Neural crest cell (in vitro differentiated cells): ENCODE measurements around the gene SNX20. TPM values are rescaled to one million over a fixed set of nuclear protein-coding genes. Genes with fewer than 3 reads are reported as not detected.

ENCODE experiments used
- DNase-seq: peaks from one replicate; pipeline ENCODE4 v3.0.0; 2021; ENCODE audit warnings: low read depth, mixed read lengths, low spot score
- H3K27ac Mint-ChIP-seq: one replicate; pipeline ENCODE4 v1.8.0; 2021; ENCODE audit warnings: mild to moderate bottlenecking, mixed read lengths; ENCODE audit not compliant: unreplicated experiment
- H3K27me3 Mint-ChIP-seq: 2 replicates; pipeline ENCODE4 v1.8.0; 2021; ENCODE audit warnings: low read depth, mild to moderate bottlenecking, mixed read lengths
- H3K36me3 Mint-ChIP-seq: 2 replicates; pipeline ENCODE4 v1.8.0; 2021; ENCODE audit warnings: low read depth, mild to moderate bottlenecking, mixed read lengths
- H3K4me1 Mint-ChIP-seq: 2 replicates; pipeline ENCODE4 v1.8.0; 2021; ENCODE audit warnings: mixed read lengths
- H3K4me3 Mint-ChIP-seq: one replicate; pipeline ENCODE4 v1.8.0; 2021; ENCODE audit warnings: mild to moderate bottlenecking, mixed read lengths
- H3K9me3 Mint-ChIP-seq: 2 replicates; pipeline ENCODE4 v1.8.0; 2021; ENCODE audit warnings: mixed read lengths
- CTCF ChIP-seq: fragments of 200-600 bp; sonication (generic); conservative IDR thresholded peaks from 2 replicates; pipeline ENCODE4 v1.5.0; 2021; ENCODE audit warnings: antibody characterized with exemption, mild to moderate bottlenecking
- total RNA-seq: library from RNA; stranded (reverse); gene quantifications from 2 replicates; pipeline ENCODE4 v1.2.1, GENCODE V29; 2021

The SNX20 gene
- total RNA-seq, 1 donor from 2014 or later = not detected

DNA sequence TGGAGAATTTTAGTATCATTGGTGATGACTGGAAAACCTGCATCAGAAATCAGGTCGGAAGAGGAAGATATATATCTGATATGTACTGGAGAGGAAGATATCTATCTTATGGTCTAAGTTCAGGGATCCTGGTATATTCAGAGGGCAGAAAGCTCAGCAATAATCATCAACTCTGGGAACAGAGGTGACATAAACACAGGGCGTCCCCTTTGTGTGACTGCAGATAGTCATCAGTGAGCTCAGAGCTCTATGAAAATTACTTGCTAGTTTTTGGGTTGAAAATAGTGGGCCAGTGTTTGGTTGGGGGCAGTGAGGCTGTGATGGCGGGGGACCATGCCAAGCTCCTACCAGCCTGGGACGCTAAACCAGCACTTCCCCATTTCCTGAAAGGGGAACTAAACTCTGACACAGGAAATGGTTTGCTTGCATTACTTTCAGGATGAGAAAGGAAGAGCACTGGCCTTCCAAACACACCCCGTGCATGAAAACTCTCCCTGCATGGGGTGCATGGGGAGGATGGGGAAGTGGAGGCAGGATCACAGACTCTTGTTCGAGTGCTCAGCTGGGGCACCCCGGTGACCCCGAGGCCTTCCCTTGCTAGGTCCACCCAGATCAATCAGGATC lies 28.1 kb upstream of the SNX20 start:
- H3K36me3 Mint-ChIP-seq = peaks cover 4% of the 10 kb centered on the region
- no peak overlapping the region for H3K4me3 Mint-ChIP-seq
- peaks cover 4% of the 10 kb centered on the region for H3K4me1 Mint-ChIP-seq

DNA sequence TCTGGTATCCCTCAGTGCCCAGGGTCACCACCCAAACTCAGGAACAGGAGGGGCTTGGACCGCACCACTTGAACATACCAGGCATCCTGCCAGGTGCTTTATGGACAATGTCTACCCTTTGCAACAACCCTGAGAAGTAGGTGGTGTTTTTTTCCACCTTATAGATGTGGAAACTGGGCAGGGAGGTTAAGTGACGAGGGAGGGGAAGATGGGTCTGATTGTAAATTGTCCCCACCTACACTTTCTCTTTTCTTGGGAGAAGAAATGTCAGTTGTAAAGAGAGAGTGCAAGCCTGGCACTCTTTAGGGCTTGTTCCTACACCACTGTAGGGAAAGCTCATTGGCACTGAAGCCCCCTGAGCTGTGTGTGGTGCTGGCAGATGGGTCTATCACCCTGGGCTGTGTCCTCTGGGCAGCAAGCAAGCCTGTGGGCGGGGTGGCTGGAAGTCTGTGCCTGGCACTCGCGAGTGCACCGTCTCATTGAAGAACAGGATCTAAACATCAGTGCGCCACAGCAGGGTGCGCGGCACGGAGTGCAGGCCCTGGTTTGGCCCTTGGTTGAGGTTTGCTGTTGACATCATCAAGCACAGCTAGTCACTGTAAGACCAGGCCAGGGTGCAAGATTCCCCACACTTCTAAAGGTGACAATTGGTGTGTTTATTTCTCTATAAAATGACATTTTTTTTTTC lies 27.4 kb upstream of the SNX20 start:
- no peak for TF ChIP-seq CTCF
- peaks cover 9% of the 10 kb centered on the region for H3K36me3 Mint-ChIP-seq

More for the DNA sequence above, 28.1 kb upstream of the SNX20 start:
- Mint-ChIP-seq H3K27ac (no peak overlapping the region), H3K9me3 (peaks cover 5% of the 10 kb centered on the region), H3K27me3 (peaks cover 5% of the 10 kb centered on the region)
- no peak for DNase-seq
- TF ChIP-seq CTCF = no peak

GRCh38 chr16:50706250-50706649 lies 25.1 kb upstream of the SNX20 start:
- peaks cover 9% of the 10 kb centered on the region for H3K9me3 Mint-ChIP-seq
- H3K27me3 Mint-ChIP-seq = peaks cover 5% of the 10 kb centered on the region
- no peak for TF ChIP-seq CTCF
- H3K27ac Mint-ChIP-seq = no peak overlapping the region
- DNase-seq = no peak
- H3K36me3 Mint-ChIP-seq = peaks cover 9% of the 10 kb centered on the region
- H3K4me1 Mint-ChIP-seq = no peaks in the 10 kb centered on the region
- H3K4me3 Mint-ChIP-seq = no peak overlapping the region

More for the DNA sequence above, 27.4 kb upstream of the SNX20 start:
- Mint-ChIP-seq H3K27ac (no peak overlapping the region), H3K4me3 (no peak overlapping the region), H3K27me3 (peaks cover 5% of the 10 kb centered on the region), H3K4me1 (peaks cover 4% of the 10 kb centered on the region), H3K9me3 (peaks cover 9% of the 10 kb centered on the region)
- no peak for DNase-seq

GRCh38 chr16:50705436-50706110 lies 24.5 kb upstream of the SNX20 start:
- Mint-ChIP-seq H3K9me3 (peaks cover 9% of the 10 kb centered on the region), H3K4me3 (no peak overlapping the region), H3K36me3 (peaks cover 9% of the 10 kb centered on the region), H3K27me3 (peaks cover 5% of the 10 kb centered on the region), H3K4me1 (no peaks in the 10 kb centered on the region), H3K27ac (no peak overlapping the region)
- TF ChIP-seq CTCF = no peak
- no peak for DNase-seq

GRCh38 chr16:50704245-50704644 lies 23.1 kb upstream of the SNX20 start:
- Mint-ChIP-seq H3K36me3 (peaks cover 9% of the 10 kb centered on the region), H3K4me1 (no peaks in the 10 kb centered on the region), H3K27me3 (peaks cover 5% of the 10 kb centered on the region), H3K9me3 (peaks cover 9% of the 10 kb centered on the region), H3K4me3 (no peak overlapping the region), H3K27ac (no peak overlapping the region)
- DNase-seq = no peak
- TF ChIP-seq CTCF = no peak
